ENCODE data around the gene URB2.
"Not testable (repeated sequence)": the region's sequence is repeated elsewhere in the genome, so short reads cannot be mapped to it uniquely, and the experiment has no call there.

Gene URB2

DNA sequence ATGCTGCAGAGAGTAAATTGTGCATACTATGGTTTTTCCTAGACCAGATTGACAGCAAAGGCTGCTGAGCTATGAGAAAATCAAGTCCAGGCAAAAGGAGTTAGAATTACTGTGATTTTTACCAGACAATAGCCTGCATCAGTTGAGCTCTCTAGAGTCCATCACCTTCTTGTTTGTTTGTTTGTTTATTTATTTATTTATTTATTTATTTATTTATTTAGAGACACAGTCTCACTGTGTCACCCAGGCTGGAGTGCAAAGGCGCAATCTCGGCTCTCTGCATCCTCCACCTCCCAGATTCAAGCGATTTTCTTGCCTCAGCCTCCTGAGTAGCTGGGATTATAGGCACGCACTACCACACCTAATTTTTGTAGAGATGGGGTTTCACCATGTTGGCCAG lies 43.3 kb upstream of the URB2 start:
- no peak for DNase-seq (ENCODE audit: low spot score)
- TF ChIP-seq CTCF (IDR thresholded peaks at IDR 0.05; ENCODE audit: borderline replicate concordance, control extremely low read depth, extremely low read depth, insufficient read depth, missing control alignments), result no peak
- in situ Hi-C loops (cut with MboI; ENCODE audit: low sequenced_read_pairs, unreplicated experiment), result no loop called here

DNA sequence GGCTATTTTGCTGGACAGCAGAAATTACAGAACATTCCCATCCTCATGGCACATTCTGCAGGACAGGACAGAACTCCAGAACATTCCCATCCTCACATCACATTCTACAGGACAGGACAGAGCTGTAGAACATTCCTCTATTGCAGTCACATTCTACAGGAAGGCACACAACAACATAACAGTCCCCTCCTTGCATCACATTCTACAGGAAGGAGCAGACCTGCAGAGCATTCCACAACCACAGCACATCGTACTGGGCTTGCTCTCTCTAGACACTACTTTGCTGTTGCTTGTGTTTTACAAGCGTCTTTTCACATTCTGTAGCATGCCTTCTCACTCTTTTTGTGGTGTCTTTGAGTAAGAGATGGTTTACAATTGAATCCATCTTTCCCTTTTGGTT lies 40.7 kb upstream of the URB2 start:
- no peak for DNase-seq (ENCODE audit: low spot score)
- in situ Hi-C loops (cut with MboI; ENCODE audit: low sequenced_read_pairs, unreplicated experiment), result no loop called here
- no peak for TF ChIP-seq CTCF (IDR thresholded peaks at IDR 0.05; ENCODE audit: borderline replicate concordance, control extremely low read depth, extremely low read depth, insufficient read depth, missing control alignments)

- TF ChIP-seq CTCF (IDR thresholded peaks at IDR 0.05; ENCODE audit: borderline replicate concordance, control extremely low read depth, extremely low read depth, insufficient read depth, missing control alignments), result no peak
- no peak for DNase-seq (ENCODE audit: low spot score)
- in situ Hi-C loops (cut with MboI; ENCODE audit: low sequenced_read_pairs, unreplicated experiment), result no loop called here
These were observed 35.9 kb upstream of the URB2 start for GRCh38 chr1:229590119-229590518.

- no peak for DNase-seq (ENCODE audit: low spot score)
- no peak for TF ChIP-seq CTCF (IDR thresholded peaks at IDR 0.05; ENCODE audit: borderline replicate concordance, control extremely low read depth, extremely low read depth, insufficient read depth, missing control alignments)
- in situ Hi-C loops (cut with MboI; ENCODE audit: low sequenced_read_pairs, unreplicated experiment), result no loop called here
These were observed 32.2 kb upstream of the URB2 start for GRCh38 chr1:229593800-229594199.

DNA sequence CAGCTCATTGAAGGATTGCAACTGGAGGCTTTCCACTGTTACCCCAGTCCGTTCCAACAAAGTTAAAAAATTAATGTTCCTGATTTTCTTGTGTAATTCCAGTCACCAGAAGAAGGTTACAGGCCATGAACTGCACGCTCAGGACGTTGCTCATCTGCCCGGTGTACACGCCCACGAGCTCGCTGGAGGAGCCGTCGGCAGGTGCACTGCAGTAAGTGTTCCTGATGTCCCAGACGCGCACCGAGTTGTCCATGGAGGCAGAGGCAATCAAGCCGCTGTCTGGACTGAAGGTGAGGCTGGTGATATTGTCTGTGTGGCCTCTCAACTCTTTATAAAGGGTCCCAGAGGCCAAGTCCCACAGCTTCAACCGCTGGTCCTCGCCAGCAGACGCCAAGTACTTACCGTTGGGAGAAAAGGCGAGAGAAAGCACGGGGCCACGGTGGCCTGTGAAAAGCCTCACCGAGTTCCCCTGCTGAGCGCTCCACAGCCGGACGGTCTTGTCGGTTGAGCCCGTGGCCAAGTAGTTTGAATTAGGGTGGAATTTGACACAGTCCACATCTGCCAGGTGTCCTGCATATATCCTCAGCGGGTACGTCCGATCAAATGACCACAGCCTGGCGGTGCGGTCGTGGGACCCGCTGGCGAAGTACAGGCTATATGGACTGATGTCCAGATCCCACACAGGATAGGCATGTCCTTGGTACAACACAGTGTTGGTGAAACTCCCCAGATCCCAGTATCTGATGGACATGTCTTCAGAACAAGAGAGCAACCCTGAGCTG lies 31.6 kb upstream of the URB2 start:
- no peak for DNase-seq (ENCODE audit: low spot score)
- in situ Hi-C loops (cut with MboI; ENCODE audit: low sequenced_read_pairs, unreplicated experiment), result no loop called here
- TF ChIP-seq CTCF (IDR thresholded peaks at IDR 0.05; ENCODE audit: borderline replicate concordance, control extremely low read depth, extremely low read depth, insufficient read depth, missing control alignments), result no peak

DNA sequence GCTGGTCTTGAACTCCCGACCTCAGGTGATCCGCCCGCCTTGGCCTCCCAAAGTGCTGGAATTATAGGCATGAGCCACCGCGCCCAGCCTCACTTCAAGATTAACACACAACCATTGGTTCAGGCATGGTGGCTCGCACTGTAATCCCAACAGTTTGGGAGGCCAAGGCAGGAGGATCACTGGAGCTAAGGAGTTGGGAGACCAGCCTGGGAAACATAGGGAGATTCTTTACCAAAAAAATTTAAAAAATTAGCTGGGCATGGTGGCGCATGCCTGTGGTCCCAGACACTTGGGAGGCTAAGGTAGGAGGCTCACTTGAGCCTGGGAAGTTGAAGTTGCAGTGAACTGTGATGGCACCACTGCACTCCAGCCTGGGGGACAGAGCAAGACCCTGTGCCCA lies 30.2 kb upstream of the URB2 start:
- in situ Hi-C loops (cut with MboI; ENCODE audit: low sequenced_read_pairs, unreplicated experiment); DNase-seq (ENCODE audit: low spot score): not testable (repeated sequence)

DNA sequence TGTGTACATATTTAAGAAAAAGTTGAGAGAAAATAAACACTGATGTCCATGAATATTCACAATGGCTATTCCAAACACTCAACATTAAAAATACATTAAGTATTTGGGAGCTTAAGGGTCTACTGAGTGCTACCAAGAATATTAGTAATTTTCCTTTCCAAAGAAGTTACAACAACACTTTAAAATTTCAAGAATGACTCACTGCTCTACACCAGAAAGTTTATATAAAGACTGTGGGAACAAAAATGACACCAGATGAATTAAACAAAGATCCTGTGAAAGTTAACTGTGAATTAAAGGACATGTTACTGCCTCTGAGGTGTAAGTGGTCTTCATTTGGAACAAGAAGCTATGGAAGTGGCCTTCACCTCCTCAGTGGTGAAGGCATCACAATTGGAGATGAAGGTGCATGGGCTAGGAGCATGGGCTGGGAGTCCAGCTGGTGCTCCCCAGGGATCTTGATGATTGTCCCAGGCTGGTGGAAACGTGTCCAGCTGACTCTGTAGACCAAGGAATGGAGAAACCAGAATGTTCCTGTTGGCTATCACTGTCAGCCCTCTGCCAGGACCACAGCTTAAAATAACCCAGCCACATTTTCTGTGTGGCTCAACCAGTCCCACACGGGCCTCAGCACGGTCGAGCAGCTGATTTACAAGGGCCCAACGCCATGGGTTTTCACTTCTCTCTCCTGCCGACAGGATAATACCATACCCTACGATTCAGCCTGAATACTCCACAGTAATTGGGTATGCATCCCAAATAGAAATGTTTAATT lies 28.9 kb upstream of the URB2 start:
- no peak for DNase-seq (ENCODE audit: low spot score)
- in situ Hi-C loops (cut with MboI; ENCODE audit: low sequenced_read_pairs, unreplicated experiment), result no loop called here
- no peak for TF ChIP-seq CTCF (IDR thresholded peaks at IDR 0.05; ENCODE audit: borderline replicate concordance, control extremely low read depth, extremely low read depth, insufficient read depth, missing control alignments)

All from GM13976 (cell line).